NCI-H1417 treated with DMSO at 0.1 percent for 48 hours (cell line): Measurements from ENCODE around the gene RGS4.

Experiments used
- DNase-seq: peaks from one replicate; lab custom pipeline; 2025; lab: John Stamatoyannopoulos, UW

The RGS4 gene

DNA sequence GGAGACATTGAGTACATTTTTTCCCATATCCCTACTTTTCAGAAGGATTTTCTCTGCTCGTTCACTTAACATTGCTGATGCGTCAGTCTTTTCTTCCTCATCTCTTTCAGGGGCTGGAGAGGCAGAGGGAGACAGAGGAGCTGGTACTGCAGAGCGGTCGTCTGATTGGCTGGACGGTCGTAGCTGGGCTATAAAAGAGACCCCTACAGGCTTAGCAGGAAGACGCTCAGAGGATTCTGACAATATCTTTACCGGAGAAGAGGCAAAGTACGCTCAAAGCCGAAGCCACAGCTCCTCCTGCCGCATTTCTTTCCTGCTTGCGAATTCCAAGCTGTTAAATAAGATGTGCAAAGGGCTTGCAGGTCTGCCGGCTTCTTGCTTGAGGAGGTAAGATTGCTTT is at the start of gene RGS4:
Gene RGS4 (plus strand): TSS at position 220 of the 400 bp plus-strand sequence. CDS start 124 bp downstream, at position 344.
- DNase-seq: no peak

DNA sequence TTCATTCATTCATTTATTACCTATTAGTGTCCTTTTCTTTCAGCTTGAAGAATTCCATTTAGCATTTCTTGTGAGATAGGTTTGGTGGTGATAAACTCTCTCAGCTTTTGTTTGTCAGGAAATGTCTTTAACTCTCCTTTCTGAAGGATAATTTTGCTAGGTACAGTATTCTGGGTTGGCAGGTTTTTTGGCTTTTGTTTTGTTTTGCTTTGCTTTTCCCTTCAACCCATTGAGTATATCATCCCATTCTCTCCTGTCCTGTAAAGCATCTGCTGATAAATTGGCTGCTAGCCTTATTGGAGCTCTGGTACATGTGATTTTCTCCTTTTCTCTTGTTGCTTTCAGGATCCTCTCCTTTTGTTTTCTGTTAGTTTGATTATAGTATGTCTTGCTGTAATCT is 47.0 kb upstream of the RGS4 start:
- no peak for DNase-seq

GRCh38 chr1:163027610-163028009 is 41.6 kb upstream of the RGS4 start:
- DNase-seq: no peak

GRCh38 chr1:163029901-163030300 is 39.3 kb upstream of the RGS4 start:
- no peak for DNase-seq

- DNase-seq: no peak
These were observed 33.5 kb upstream of the RGS4 start for GRCh38 chr1:163035446-163036249.

- no peak for DNase-seq
These were observed 32.5 kb upstream of the RGS4 start for GRCh38 chr1:163036671-163037070.

- DNase-seq: no peak
These were observed 30.0 kb upstream of the RGS4 start for GRCh38 chr1:163038928-163039706.

- no peak for DNase-seq
These were observed 29.5 kb upstream of the RGS4 start for GRCh38 chr1:163039707-163040093.

DNA sequence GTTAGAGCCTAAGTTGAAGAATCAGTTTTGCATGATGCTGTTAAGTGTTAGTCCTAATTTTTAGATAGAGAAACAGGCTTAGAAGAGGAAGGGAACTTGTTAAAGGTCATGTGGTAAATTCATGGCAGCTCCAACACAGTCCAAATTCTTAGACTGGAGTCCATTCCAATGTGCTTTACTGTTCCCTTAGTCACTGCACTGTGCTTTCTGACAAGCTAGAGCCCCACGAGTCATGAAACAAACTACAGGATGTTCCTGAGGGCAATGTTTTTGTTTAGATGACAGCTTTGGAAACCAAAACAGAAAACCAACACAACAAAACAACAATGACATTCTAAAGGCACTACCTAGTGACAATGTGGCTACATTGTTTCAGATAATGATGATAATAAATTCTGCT is 23.1 kb upstream of the RGS4 start:
- DNase-seq: no peak

DNA sequence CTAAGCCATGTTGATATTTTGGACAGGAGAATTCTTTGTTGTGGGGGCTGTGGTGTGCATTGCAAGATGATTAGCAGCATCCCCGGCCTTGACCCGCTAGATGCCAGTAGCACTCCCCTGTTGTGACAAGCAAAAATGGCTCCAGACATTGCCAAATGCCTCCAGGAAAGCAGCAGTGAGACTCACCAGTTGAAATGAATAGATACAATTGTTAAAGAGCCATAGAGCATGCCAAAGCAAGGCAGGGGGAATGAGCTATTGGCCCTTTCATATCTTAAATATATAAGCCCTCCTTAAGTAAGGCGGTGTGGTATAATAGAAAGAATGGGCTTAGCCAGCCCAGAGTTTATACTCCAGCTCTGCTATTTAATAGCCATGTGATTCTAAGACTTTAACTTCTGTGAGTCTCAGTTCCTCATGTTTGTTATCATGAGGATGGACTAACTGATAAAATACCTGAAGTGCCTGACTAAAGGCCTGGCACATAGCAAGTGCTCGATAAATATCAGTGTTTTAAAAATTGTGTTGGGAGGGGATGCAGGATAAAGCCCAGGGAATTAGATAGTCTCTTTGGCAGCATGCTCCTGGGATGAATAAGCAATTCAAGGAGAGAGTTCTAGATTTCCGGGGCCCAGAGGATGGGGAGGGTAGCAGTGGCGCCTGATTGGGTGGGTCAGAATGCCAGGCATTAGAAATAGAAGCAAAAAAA is 21.1 kb upstream of the RGS4 start:
- no peak for DNase-seq

DNA sequence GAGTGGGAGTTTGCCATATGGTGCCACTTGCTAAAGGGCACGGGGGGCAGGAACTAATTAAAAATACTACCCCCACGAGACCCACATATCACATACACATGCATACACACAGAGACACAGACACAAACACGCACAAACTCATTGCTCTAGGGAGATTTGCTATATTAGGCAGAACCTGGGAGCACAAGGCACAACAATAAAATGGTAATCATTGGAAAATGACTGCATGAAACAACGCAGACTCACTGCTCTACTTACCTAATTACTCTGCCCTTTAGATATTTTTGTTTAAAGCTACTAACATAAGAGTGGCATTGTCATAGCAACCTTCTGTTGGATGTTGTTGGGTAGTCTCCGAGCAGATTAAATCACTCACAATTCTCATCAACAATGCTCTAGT is 20.3 kb upstream of the RGS4 start:
- no peak for DNase-seq

- DNase-seq: no peak
These were observed 19.9 kb upstream of the RGS4 start for GRCh38 chr1:163049296-163049695.

GRCh38 chr1:163050496-163050895 is 18.7 kb upstream of the RGS4 start:
- no peak for DNase-seq

- DNase-seq: no peak
These were observed 15.0 kb upstream of the RGS4 start for GRCh38 chr1:163054181-163054591.

- DNase-seq: no peak
These were observed 14.2 kb upstream of the RGS4 start for GRCh38 chr1:163055005-163055404.

DNA sequence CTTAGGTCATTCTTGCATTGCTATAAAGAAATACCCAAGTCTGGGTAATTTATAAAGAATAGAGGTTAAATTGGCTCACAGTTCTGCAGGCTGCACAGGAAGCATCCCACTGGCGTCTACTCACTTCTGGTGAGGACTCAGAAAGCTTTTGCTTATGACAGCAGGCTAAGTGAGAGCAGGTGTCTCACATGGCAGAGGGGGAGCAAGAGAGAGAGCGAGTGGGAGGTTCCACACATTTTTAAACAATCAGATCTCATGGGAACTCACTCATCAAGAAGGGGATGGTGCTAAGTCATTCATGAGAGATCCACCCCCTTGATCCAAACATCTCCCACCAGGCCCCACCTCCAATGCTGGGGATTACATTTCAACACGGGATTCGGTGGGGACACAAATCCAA is 13.6 kb upstream of the RGS4 start:
- DNase-seq: no peak

GRCh38 chr1:163056831-163057230 is 12.3 kb upstream of the RGS4 start:
- no peak for DNase-seq

- DNase-seq: no peak
These were observed 8.7 kb upstream of the RGS4 start for GRCh38 chr1:163060343-163061007.

DNA sequence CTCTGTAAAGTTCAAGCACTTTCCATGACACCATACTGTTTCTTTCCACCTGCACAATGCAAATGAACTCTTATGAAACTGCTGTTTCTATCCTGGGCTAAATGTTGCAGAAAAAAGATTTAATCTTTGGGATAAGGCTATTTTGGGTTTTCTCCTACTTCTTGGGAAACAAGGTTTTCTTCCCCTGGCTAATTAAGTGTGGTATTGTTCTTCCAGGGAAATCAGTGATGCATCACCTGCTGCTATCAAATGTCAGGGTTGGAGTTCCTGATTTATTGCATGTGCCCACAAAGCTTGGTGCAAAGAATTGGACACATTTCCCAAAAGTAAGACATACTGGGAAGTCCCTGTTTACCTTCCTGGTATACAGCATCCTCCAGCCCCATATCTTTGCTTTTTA is 6.0 kb upstream of the RGS4 start:
- no peak for DNase-seq

DNA sequence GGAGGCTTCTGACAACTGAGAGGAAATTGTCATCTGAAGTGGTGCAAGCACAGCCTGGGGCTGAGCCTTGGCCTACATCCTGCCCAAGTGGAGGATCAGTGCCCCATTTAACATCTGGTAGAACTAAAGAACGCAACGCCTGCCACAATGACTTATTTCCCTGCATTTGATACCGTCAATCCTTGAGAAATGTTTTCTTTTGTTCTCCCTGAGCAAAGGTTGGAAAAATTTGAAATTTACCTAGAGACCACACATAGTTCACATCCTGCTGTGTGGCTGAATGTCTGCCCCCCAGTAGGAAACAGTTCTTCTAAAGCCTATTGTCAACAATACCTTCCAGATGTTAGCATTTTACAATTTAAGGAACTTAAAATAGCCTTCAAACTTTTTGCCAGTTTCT is 5.6 kb upstream of the RGS4 start:
- DNase-seq: no peak

- no peak for DNase-seq
These were observed 3.0 kb upstream of the RGS4 start for GRCh38 chr1:163066168-163066567.

DNA sequence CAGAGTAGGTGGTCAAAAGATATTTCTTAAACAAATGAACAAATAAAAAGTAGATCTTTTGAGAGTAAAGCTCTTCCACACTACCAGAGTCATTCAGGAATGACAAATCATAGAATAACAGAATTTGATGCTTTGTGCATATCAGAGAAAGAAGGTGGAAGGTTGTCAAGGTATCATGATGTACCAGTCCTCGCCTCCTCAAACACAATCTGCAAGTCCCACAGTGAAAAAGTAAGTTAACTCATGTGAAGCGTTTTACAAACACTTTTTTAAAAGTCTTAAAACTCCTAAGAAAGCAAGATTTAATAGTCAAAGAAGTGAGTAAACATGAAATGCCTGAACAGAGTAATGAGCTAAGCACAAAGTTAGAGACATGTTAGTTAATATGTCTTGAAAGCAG is 2.5 kb upstream of the RGS4 start:
- no peak for DNase-seq
